A549 (cell line): ENCODE measurements around the gene KCNA2. TPM values are rescaled to one million over a fixed set of nuclear protein-coding genes. Genes with fewer than 3 reads are reported as not detected.

Experiments used
- ATAC-seq, 2 experiments: fragments of 200-7000 bp in 1 of 2; fragments of >200 bp in 1 of 2; cut with Nextera tagmentation in 1 of 2; cut with Tn5 transposase in 1 of 2; 3 replicates each; pipeline versions ENCODE4 v1.8.0 to v1.9.1; 2018 to 2020; ENCODE audit warnings: mild to moderate bottlenecking in 1 of 2, moderate library complexity in 1 of 2
- CTCF ChIA-PET: fragments of 300-600 bp; sonication (Branson Sonifier 250); formaldehyde crosslinking; extraction: SDS; loops from one replicate; lab custom pipeline; 2021; ENCODE audit warnings: antibody characterized with exemption, inconsistent platforms; lab: Yijun Ruan, JAX
- POLR2A ChIA-PET: fragments of 350-600 bp; formaldehyde crosslinking; extraction: SDS; loops from one replicate; lab custom pipeline; 2021; ENCODE audit warnings: antibody characterized with exemption, inconsistent platforms; lab: Yijun Ruan, JAX
- DNase-seq, 2 experiments: peaks; one replicate each; pipeline versions ENCODE4 v3.0.0 to v3.0.0-alpha.2; 2011 to 2016; ENCODE audit warnings: low read depth in 1 of 2, low spot score in 1 of 2
- FAIRE-seq: peaks from 2 replicates; lab custom pipeline; 2011; peaks lifted over from hg19 to GRCh38; lab: Jason Lieb, UNC
- H3K27ac ChIP-seq, 2 experiments: fragments of >200 bp; sonication (Bioruptor Twin); formaldehyde crosslinking; 3 replicates each; pipeline ENCODE4 v1.5.1; 2016 to 2017
- H3K4me1 ChIP-seq: fragments of >200 bp; sonication (Bioruptor Twin); formaldehyde crosslinking; 3 replicates; pipeline ENCODE4 v1.6.1; 2016
- H3K4me2 ChIP-seq: fragments of >200 bp; sonication (Bioruptor Twin); formaldehyde crosslinking; 3 replicates; pipeline ENCODE4 v1.6.1; 2016
- H3K4me3 ChIP-seq: fragments of >200 bp; sonication (Bioruptor Twin); formaldehyde crosslinking; 3 replicates; pipeline ENCODE4 v1.5.1; 2016
- H3K9me3 ChIP-seq: fragments of >200 bp; sonication (Bioruptor Twin); formaldehyde crosslinking; 3 replicates; pipeline ENCODE4 v1.6.1; 2016
- ATOH8 ChIP-seq: fragments of 250-450 bp; sonication (Bioruptor Pico); IDR thresholded peaks from 2 replicates; pipeline ENCODE4 v1.5.0; 2020; ENCODE audit warnings: low read depth, mild to moderate bottlenecking, moderate library complexity
- CBX2 ChIP-seq: fragments of 200-600 bp; sonication (generic); IDR thresholded peaks from 2 replicates; pipeline ENCODE4 v1.6.1; 2016; ENCODE audit warnings: low read depth, mild to moderate bottlenecking, borderline replicate concordance
- CEBPB ChIP-seq, 2 experiments: fragments of >200 bp in 1 of 2; sonication (Bioruptor Twin) in 1 of 2; formaldehyde crosslinking in 1 of 2; IDR thresholded peaks; 2 replicates each; pipeline ENCODE4 v1.6.1; 2012 to 2016
- CHD4 ChIP-seq: fragments of 200-600 bp; sonication (generic); IDR thresholded peaks from 2 replicates; pipeline ENCODE4 v1.6.1; 2016; ENCODE audit warnings: antibody characterized with exemption, mild to moderate bottlenecking, borderline replicate concordance
- EHMT2 ChIP-seq: fragments of 200-600 bp; sonication (generic); IDR thresholded peaks from 2 replicates; pipeline ENCODE4 v1.6.1; 2016; ENCODE audit warnings: antibody characterized with exemption, low read depth, mild to moderate bottlenecking, moderate library complexity
- EP300 ChIP-seq, 2 experiments: fragments of >200 bp; sonication (Bioruptor Twin); formaldehyde crosslinking; IDR thresholded peaks; 2 replicates in 1 of 2; 3 replicates in 1 of 2; pipeline ENCODE4 v1.6.1; 2016 to 2017
- ESRRA ChIP-seq: fragments of 150-350 bp; IDR thresholded peaks from 2 replicates; pipeline ENCODE4 v1.6.1; 2014; ENCODE audit warnings: mild to moderate bottlenecking, low read length, borderline replicate concordance
- GATA3 ChIP-seq: IDR thresholded peaks from 2 replicates; pipeline ENCODE4 v1.6.1; 2012; ENCODE audit warnings: borderline replicate concordance
- HDAC2 ChIP-seq: fragments of 200-600 bp; sonication (generic); IDR thresholded peaks from 2 replicates; pipeline ENCODE4 v1.6.1; 2016
- HES2 ChIP-seq: fragments of >200 bp; sonication (Bioruptor Twin); formaldehyde crosslinking; IDR thresholded peaks from 2 replicates; pipeline ENCODE4 v1.6.1; 2016
- HOXB5 ChIP-seq: fragments of 250-450 bp; sonication (Bioruptor Pico); IDR thresholded peaks from 2 replicates; pipeline ENCODE4 v1.5.0; 2020; ENCODE audit warnings: mild to moderate bottlenecking, moderate library complexity
- JUN ChIP-seq, 2 experiments: fragments of >200 bp; sonication (Bioruptor Twin); formaldehyde crosslinking; IDR thresholded peaks; 2 replicates in 1 of 2; 3 replicates in 1 of 2; pipeline ENCODE4 v1.6.1; 2016 to 2017
- MAZ ChIP-seq: fragments of 150-350 bp; IDR thresholded peaks from 2 replicates; pipeline ENCODE4 v1.6.1; 2014; ENCODE audit warnings: antibody characterized with exemption, low read depth, low read length, borderline replicate concordance
- NPAS2 ChIP-seq: fragments of 250-450 bp; sonication (Bioruptor Pico); IDR thresholded peaks from 2 replicates; pipeline ENCODE4 v1.8.0; 2022; ENCODE audit warnings: mild to moderate bottlenecking, moderate library complexity, borderline replicate concordance
- POLR2AphosphoS2 ChIP-seq: conservative IDR thresholded peaks from 2 replicates; pipeline ENCODE4 v1.6.1; 2012; ENCODE audit warnings: low read length, improper control_type of control experiment, inconsistent platforms
- RAD21 ChIP-seq, 2 experiments: fragments of >200 bp in 1 of 2; sonication (Bioruptor Twin) in 1 of 2; formaldehyde crosslinking in 1 of 2; IDR thresholded peaks in 1 of 2; conservative IDR thresholded peaks in 1 of 2; 2 replicates in 1 of 2; 3 replicates in 1 of 2; pipeline ENCODE4 v1.6.1; 2012 to 2018; ENCODE audit warnings: inconsistent platforms in 1 of 2
- RARB ChIP-seq: fragments of 250-450 bp; sonication (Bioruptor Pico); IDR thresholded peaks from 2 replicates; pipeline ENCODE4 v1.8.0; 2021; ENCODE audit warnings: mild to moderate bottlenecking, moderate library complexity
- REST ChIP-seq: fragments of 200-600 bp; sonication (generic); IDR thresholded peaks from 2 replicates; pipeline ENCODE4 v1.6.1; 2016; ENCODE audit warnings: antibody characterized with exemption, mild to moderate bottlenecking, moderate library complexity
- SMC3 ChIP-seq: fragments of >200 bp; sonication (Bioruptor Twin); formaldehyde crosslinking; IDR thresholded peaks from 3 replicates; pipeline ENCODE4 v1.6.1; 2018; ENCODE audit warnings: inconsistent platforms
- SREBF2 ChIP-seq: fragments of 450-650 bp; IDR thresholded peaks from 2 replicates; pipeline ENCODE4 v1.6.1; 2014; ENCODE audit warnings: mild to moderate bottlenecking, moderate library complexity
- TFCP2L1 ChIP-seq: fragments of 250-450 bp; sonication (Bioruptor Pico); IDR thresholded peaks from 2 replicates; pipeline ENCODE4 v1.5.0; 2021; ENCODE audit warnings: mild to moderate bottlenecking
- ZFP36 ChIP-seq: fragments of 450-650 bp; IDR thresholded peaks from 2 replicates; pipeline ENCODE4 v1.6.1; 2014; ENCODE audit warnings: borderline replicate concordance; ENCODE audit not compliant: partially characterized antibody
- WGBS: methylation state at CpG from one replicate; pipeline ENCODE4 v1.1.6; 2017; ENCODE audit errors: missing lambda C conversion rate; 5-methylcytosine and 5-hydroxymethylcytosine counted together
- polyA plus RNA-seq, 4 experiments: library from polyadenylated mRNA; depleted of rRNA in 3 of 4; stranded (reverse); fragments of >200 nt; fragmentation: RNase III in 1 of 4; extraction: RNeasy Plus Mini Kit Qiagen cat#74134 plus additional on column Dnase treatment in 1 of 4; gene quantifications; 2 replicates in 3 of 4; 3 replicates in 1 of 4; pipeline ENCODE4 v1.2.3, GENCODE V29; 2011 to 2017

KCNA2 gene
- polyA plus RNA-seq, 2 of the 4 experiments (the other 2 are of a cell fraction): 0.04 to 0.05 TPM

GRCh38 chr1:110617116-110617515, 11.0 kb upstream of the KCNA2 start:
- Histone ChIP-seq H3K4me3 (no peak overlapping the region), H3K9me3 (no peaks in the 10 kb centered on the region), H3K4me1 (peaks cover 15% of the 10 kb centered on the region), H3K27ac (peak overlapping the region in 1 of 2 experiments; percentile 71; a peak in 2 of 6 replicates), H3K4me2 (peak overlapping the region; percentile 56)
- CTCF ChIA-PET: interaction anchor here (0.7 to 6.4 kb wide), 11 partner anchors 10 to 205 kb away, joined by 3 to 51 read pairs (median 7); partner anchors contain the start of gene KCNA2
- ATAC-seq (no peak), DNase-seq (no peak), FAIRE-seq (no peak)
- TF ChIP-seq NPAS2 (CRISPR knock-in tag) (no peak), CEBPB (IDR thresholded peaks at IDR 0.05) (no peak), POLR2AphosphoS2 (no peak), GATA3 (no peak), HES2 (no peak), REST (no peak), ESRRA (no peak)
- WGBS: 73% methylated on average over 3 of the region's 3 CpGs
- POLR2A ChIA-PET: no interaction called here

GRCh38 chr1:110616587-110616986, 10.4 kb upstream of the KCNA2 start:
- peak overlapping the region; percentile 56 for H3K4me2 ChIP-seq
- DNase-seq: peak in 1 of 2 experiments; percentile 37
- no peak for FAIRE-seq

More at GRCh38 chr1:110616587-110616986, 10.4 kb upstream of the KCNA2 start:
- H3K9me3 ChIP-seq: no peaks in the 10 kb centered on the region
- peak in 1 of 2 experiments; percentile 11; a peak in 2 of 6 replicates for ATAC-seq
- WGBS: 0% methylated on average over 3 of the region's 3 CpGs
- peaks cover 15% of the 10 kb centered on the region for H3K4me1 ChIP-seq
- peak overlapping the region; percentile 47 to 71; a peak in 5 of 6 replicates for H3K27ac ChIP-seq
- TF ChIP-seq HDAC2 (no peak), RARB (CRISPR knock-in tag) (no peak), TFCP2L1 (CRISPR knock-in tag) (no peak), JUN (IDR thresholded peaks at IDR 0.05) (no peak), CEBPB (IDR thresholded peaks at IDR 0.05) (no peak), NPAS2 (CRISPR knock-in tag) (no peak), ATOH8 (CRISPR knock-in tag) (no peak), MAZ (no peak), CHD4 (no peak), SMC3 (no peak), RAD21 (conservative IDR thresholded peaks at IDR 0.05 in 1 of 2, IDR thresholded peaks at IDR 0.05 in 1 of 2) (no peak), ZFP36 (no peak), EP300 (IDR thresholded peaks at IDR 0.05) (no peak), CBX2 (no peak), HOXB5 (CRISPR knock-in tag) (no peak), EHMT2 (no peak), SREBF2 (no peak), REST (no peak)
- ChIA-PET CTCF (interaction anchor here (0.6 to 6.4 kb wide), 15 partner anchors 10 to 205 kb away, joined by 3 to 51 read pairs (median 4); partner anchors contain the start of gene KCNA2), POLR2A (no interaction called here)
- no peak overlapping the region for H3K4me3 ChIP-seq
